ENCODE measurements around the gene SCGB1C1.
"Not testable (repeated sequence)": the region's sequence is repeated elsewhere in the genome, so short reads cannot be mapped to it uniquely, and the experiment has no call there.

The SCGB1C1 gene

DNA sequence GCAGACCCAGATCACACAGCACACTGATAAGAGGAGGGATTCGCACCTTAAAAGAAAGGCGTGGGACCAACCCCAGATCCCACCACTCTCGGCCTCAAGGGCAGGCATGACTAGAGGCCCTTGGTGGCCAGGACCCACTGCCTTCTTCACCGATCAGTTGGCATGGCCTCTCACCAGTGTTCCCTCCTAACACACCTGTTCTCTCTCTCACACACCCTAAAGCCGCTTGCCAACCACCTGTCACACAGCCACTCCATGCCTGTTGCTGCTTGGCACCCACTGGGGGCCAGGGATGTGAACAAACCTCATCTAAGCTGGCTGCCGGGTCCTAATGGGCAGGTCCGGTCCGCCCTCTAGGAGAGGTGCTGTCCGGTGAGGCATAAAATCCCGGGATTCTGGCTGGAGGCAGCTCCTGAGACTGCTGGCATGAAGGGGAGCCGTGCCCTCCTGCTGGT, at the start of gene SCGB1C1:
Gene SCGB1C1, plus strand, starts transcription at position 405 of the 455 bp plus-strand sequence. Its CDS starts 22 bp downstream, at position 427.
- not testable (repeated sequence) for H3K4me3 ChIP-seq (ENCODE audit: low read length)

DNA sequence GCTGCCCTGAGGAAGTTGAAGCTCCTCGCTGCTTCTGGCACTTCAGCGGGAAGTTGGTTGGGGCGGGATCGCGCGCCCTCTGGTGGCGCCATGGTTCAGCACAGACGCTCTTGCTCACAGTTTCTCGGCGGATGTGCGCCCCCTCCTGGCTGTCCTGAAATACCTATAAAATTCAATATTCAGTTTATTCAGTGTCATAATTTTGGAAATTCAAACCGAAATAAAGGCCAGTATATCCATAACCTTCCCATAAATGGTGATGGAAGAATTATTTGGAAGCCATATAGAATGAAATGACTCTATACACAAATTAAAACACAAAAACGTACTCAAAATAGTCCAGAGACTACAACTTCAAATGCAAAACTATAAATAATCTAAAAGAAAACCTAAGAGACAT, 12.6 kb upstream of the SCGB1C1 start:
- not testable (repeated sequence) for H3K4me3 ChIP-seq (ENCODE audit: low read length)

DNA sequence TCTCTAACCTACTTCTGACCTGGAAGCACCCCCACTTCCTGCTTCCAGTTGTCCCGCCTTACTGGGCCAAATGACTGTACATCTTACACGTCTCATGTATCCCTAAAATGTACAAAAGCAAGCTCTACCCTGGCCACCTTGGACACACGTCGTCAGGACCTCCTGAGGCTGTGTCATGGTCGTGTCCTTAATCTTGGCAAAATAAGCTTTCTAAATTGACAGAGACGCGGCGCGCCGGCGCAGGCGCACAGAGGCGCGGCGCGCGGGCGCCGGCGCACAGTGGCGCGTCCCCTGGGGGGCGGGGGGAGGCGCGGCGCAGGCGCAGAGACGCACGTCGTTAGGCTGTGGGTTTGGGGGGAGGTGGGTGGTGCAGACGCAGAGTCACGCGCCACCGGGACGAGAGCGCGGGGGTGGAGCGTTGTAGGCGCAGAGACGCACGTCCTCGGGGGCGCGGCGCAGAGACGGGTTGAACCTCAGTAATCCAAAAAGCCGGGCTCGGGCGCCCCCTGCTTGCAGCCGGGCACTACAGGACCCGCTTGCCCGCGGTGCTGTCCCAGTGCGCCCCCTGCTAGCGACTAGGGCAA, 3.6 kb upstream of the SCGB1C1 start:
- H3K4me3 ChIP-seq (ENCODE audit: low read length), result peak overlapping the region; percentile 56; the same call in 1 of the 2 replicates

DNA sequence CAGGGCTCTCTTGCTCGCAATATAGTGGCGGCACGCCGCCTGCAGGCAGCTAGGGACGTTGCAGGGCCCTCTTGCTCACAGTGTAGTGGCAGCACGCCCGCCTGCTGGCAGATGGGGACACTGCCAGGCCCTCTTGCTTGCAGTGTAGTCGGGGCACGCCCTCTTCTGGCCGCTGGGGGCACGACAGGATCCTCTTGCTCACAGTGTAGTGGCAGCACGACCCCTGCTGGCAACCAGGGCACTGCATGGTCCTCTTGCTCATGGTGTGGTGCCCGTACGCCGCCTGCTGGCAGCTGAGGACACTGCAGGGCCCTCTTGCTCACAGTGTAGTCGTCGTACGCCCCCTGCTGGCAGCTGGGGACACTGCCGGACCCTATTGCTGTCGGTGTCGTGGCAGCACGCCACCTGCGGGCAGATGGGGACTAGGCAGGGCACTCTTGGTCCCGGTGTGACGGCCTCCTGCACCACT, 3.0 kb upstream of the SCGB1C1 start:
- not testable (repeated sequence) for H3K4me3 ChIP-seq (ENCODE audit: low read length)

DNA sequence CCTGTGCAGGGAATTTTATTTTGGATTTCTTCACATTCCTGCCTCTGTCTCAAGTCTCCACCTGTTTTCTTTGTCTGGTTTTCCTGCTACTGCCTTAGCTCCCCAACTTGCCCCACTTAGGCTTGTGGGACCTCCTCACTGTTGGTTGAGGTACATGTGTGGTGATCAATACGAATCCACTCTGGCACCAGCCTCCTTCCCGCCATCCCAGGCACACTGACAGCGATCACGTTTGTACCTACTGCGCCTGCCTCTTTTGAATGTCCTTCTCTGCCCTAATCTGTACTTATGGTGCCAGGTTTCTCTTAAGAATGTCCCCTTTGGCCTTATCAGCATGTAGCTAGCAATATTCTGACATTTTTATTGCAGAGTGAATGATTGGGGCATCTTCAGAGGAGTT, 2.3 kb upstream of the SCGB1C1 start:
- not testable (repeated sequence) for H3K4me3 ChIP-seq (ENCODE audit: low read length)

DNA sequence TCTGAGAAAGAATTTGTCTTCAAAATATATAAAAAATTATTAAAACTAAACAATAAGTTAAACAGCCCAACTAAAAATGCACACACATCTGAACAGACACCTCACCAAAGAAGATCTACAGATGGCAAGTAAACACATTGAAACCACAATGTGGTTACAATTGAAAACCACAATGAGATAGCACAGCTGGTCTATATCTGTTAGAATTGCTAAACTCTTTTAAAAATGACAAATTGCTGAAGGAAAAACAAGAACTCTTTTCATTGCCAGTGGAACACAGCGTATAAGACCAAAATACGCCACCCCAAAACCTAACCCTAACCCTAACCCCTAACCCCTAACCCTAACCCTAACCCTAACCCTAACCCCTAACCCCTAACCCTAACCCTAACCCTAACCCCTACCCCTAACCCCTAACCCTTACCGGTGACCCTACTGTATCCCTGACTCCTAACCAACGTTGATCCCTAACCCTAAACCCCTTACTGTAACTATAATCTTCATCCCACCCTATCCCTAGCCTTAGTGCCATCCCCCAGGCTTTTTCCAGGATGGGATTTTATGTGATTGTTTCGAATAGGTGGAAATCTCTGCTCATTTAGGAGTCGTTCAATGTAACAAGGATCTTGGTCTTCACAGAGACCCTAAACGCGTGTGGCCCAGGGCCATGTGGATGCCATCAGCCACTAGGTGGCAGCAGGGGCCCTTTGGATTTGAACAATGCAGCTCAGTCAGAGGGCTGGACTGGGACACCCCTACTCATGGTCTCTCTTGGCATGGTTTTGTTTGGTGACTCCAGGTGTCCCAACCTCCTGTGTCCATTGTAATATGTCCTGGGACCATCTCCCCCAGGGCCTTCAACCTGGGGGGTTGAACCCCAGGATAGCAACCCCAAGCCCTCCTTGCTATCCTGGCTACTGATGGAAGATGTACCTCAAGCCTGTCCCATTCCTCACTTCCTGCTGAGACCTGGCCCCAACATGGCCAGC, 1.1 kb upstream of the SCGB1C1 start:
- not testable (repeated sequence) for H3K4me3 ChIP-seq (ENCODE audit: low read length)

DNA sequence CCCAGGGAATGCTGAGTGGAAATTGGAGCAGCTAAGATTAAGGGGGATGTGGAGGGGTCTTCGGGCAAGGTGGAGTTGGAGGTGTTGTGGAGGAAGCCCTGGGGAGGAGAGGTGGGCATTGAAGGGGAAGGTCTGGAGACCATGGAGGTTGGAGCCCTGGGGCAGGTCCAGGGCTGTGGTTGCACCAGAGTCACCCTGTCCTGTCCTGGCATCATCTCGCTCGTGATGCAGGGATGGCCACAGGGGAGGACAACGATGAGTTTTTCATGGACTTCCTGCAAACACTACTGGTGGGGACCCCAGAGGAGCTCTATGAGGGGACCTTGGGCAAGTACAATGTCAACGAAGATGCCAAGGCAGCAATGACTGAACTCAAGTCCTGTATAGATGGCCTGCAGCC, 603 bp downstream of the SCGB1C1 start:
- H3K4me3 ChIP-seq (ENCODE audit: low read length), result not testable (repeated sequence)

DNA sequence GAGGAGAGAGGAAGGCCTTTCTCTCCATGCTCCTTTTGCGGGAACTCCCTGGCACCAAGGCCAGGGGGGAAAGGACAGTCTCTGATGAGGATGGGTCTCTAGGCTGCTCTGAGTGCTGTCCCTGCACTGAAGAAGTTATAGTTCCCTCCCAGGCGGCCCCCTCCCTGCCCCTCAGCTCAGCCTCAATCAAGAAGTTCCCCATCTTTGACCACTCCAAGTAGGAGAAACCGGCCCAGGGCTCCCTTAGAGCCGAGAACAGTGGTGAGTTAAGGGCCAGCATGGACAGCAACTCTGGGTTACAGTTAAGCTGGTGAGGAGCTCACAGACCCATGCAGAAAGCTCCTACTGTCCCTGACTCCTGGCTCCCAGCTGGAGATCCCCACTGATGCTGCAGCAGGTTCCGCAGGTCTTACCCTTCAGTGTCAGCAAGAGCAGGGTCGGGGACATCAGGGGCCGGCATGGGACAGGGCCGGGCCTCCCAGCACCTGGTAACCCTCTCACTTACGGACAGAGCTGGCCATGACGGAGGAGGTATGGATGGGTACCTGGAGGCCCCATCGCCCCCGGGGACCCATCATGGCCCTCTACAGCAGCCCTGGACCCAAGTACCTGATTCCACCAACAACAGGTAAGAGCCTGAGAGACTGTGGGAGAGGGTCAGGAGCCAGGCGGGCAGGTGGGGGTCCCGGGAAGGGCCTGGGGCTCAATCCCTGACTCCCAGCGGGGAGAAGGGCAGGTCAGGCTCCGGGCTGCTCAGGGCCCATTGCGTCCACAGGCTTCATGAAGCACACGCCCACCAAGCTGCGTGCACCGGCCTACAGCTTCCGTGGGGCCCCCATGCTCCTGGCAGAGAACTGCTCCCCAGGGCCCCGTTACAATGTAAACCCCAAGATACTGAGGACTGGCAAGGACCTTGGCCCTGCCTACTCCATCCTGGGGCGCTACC, 4.2 kb downstream of the SCGB1C1 start:
- TF ChIP-seq ZNF274 (IDR thresholded peaks at IDR 0.05; ENCODE audit: low read depth, low read length), result no peak
- H3K4me3 ChIP-seq (ENCODE audit: low read length), result no peak overlapping the region

DNA sequence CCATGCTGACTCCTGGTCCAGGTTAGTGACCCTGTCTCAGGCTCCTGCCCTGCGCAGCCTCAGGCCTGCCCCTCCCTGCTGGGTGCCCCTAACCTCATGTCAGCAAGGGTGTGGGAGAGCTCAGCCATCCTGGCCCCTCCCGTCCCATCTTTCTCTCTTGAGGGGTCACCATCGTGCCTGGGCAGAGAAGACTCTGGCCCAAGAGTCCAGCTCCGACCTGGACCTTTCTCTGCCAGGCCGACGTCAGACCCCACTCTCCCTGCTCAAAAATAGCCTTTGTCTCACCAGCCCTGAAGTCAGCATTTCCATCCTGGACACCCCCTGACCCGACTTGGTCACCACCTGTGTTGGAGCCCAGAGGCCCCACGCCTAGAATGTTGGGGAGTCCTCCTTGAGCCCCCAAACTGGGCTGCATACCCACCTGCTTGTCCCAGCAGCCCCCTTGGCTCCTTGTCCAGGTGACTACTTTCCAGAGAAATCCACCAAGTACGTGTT, 4.9 kb downstream of the SCGB1C1 start:
- H3K4me3 ChIP-seq (ENCODE audit: low read length), result no peak overlapping the region
- TF ChIP-seq ZNF274 (IDR thresholded peaks at IDR 0.05; ENCODE audit: low read depth, low read length), result no peak

DNA sequence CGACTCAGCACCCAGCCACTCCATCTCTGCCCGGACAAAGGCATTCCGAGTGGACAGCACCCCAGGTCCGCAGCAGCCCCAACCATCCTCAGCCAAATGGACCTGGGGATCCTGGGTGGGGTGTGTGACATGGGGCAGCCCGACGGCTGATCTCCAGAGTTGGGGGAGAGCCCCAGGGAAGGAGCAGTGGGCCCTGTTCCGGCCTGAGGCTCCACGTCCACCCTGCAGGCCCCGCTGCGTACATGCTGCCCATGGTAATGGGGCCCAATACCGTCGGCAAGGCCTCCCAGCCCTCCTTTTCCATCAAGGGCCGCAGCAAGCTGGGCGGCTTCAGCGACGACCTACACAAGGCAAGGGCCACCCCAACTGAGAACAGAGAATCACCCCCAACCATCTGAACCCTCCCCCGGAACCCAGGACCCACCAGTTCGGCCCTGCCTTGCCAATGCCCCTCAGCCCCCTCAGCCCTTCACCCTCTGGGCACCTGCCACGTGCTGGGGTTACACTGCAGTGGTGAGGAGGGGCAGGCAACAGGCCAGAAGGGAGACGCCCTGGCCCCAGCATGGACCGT, 5.4 kb downstream of the SCGB1C1 start:
- no peak overlapping the region for H3K4me3 ChIP-seq (ENCODE audit: low read length)
- TF ChIP-seq ZNF274 (IDR thresholded peaks at IDR 0.05; ENCODE audit: low read depth, low read length), result no peak

DNA sequence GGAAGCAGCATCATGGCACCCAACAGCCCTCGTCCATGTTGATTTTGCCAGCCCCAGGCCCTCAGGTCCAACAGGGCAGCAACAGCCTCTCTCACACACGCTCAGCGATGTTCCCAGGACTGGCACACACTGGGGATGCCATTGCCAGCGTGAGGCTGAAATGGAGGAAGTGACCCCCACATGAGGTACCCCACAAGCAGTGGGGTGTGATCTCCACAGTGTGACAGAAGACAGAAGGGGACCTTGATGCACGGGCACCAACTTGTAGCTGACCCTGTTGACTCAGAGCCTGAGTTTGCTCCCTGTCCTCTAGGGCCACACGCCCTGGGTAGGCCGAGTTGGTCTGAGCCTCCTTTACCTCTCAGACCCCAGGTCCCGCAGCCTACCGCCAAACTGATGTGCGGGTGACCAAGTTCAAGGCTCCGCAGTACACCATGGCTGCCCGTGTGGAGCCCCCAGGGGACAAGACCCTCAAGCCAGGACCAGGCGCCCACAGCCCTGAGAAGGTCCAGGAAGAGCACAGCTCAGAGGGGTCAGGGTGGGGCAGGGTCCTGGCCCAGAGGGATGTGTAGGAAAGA, 6.2 kb downstream of the SCGB1C1 start:
- no peak for TF ChIP-seq ZNF274 (IDR thresholded peaks at IDR 0.05; ENCODE audit: low read depth, low read length)
- H3K4me3 ChIP-seq (ENCODE audit: low read length), result no peak overlapping the region

DNA sequence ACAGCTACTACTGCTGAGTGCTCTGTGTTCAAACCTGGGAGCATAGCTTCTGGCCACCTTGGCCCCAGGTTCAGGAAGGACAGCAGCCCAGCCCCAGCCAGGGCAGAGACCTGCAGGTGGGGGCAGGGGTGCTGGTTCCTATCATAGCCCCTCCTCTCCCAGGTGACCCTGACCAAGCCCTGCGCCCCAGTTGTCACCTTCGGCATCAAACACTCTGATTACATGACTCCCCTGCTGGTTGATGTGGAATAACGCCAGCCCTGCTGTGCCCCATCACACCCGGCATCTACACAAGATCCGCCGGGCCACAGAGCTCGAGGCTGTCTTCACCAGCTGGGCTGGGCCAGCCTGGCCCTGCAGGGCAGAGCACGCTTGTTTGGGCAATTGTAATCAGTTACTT, 6.9 kb downstream of the SCGB1C1 start:
- no peak overlapping the region for H3K4me3 ChIP-seq (ENCODE audit: low read length)
- no peak for TF ChIP-seq ZNF274 (IDR thresholded peaks at IDR 0.05; ENCODE audit: low read depth, low read length)

DNA sequence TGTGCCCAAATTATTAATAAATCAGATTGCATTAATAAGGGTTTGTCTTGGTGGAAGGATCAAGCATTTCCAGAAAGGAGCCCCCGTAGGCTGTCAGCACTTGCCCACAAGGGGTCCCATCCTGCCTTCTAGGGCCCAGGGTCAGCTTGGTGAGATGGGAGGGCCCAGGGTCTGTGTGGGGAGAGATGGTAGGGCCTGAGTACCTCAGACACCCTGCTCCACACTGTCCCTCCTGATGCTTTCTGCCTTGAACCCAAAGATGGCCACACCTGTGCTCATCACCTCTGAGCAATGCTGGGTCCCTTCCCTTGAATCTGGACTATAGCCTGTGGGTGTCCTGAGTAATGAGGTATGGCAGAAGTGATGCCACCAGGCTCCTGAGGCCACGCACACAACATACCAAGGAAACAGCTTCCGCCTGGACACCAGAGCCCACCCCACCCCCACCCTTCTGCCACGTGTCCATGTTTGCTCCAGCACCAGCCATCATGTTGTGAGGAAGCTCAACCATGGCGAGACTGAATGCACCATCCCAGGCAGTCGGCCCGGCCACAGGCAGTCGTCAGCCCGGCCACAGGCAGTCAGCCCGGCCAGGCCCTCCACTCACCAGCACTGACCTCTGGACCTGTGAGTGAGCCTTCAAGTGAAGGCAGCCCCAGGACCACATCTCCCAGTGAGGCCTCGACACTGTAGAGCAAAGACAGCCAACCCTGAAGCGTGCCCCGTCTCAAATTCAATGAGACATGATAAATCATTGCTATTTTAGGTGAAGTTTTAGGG, 7.5 kb downstream of the SCGB1C1 start:
- TF ChIP-seq ZNF274 (IDR thresholded peaks at IDR 0.05; ENCODE audit: low read depth, low read length), result no peak
- H3K4me3 ChIP-seq (ENCODE audit: low read length), result no peak overlapping the region
